Lower leg skin (tissue), 4 donors: ENCODE measurements around the gene ATF6. TPM values are rescaled to one million over a fixed set of nuclear protein-coding genes. Genes with fewer than 3 reads are reported as not detected.

Experiments
- DNase-seq, 2 donors: peaks; one replicate each; pipeline ENCODE4 v3.0.0-alpha.2; 2019; ENCODE audit warnings: low spot score in 2 of 2
- H3K4me3 ChIP-seq: fragments of 200-600 bp; sonication (generic); 2 replicates; pipeline ENCODE4 v1.5.1; 2017; ENCODE audit warnings: mild to moderate bottlenecking, low read depth; ENCODE audit not compliant: poor library complexity, severe bottlenecking
- POLR2A ChIP-seq, 2 donors: fragments of 450-650 bp; IDR thresholded peaks; one replicate each; pipeline ENCODE4 v1.6.1; 2016 to 2017; ENCODE audit warnings: antibody characterized with exemption in 2 of 2, mild to moderate bottlenecking in 1 of 2, moderate library complexity in 1 of 2
- WGBS, 2 donors: methylation state at CpG; one replicate each; pipeline ENCODE4 v1.1.5; 2018; 5-methylcytosine and 5-hydroxymethylcytosine counted together
- intact Hi-C: fragments of 100-400 bp; cut with DNase I; formaldehyde crosslinking; loops from one replicate; pipeline ENCODE4 v1.15.0; 2023; ENCODE audit warnings: low total_unique reads
- total RNA-seq, 4 donors: library from RNA; depleted of rRNA; stranded (reverse); fragments of >200 nt; gene quantifications; one replicate each; pipeline ENCODE4 v1.1.0, GENCODE V29; 2016
- TF ChIP-seq, protein P1 (sequence below), 3 donors: fragments of 450-650 bp; IDR thresholded peaks; one replicate each; pipeline ENCODE4 v1.5.1; 2016; ENCODE audit warnings: antibody characterized with exemption in 3 of 3, mild to moderate bottlenecking in 3 of 3, moderate library complexity in 2 of 3

ATF6 gene
- total RNA-seq, 4 donors from 2014 or later = 28.7 to 33.5 (median 31.2) TPM

DNA sequence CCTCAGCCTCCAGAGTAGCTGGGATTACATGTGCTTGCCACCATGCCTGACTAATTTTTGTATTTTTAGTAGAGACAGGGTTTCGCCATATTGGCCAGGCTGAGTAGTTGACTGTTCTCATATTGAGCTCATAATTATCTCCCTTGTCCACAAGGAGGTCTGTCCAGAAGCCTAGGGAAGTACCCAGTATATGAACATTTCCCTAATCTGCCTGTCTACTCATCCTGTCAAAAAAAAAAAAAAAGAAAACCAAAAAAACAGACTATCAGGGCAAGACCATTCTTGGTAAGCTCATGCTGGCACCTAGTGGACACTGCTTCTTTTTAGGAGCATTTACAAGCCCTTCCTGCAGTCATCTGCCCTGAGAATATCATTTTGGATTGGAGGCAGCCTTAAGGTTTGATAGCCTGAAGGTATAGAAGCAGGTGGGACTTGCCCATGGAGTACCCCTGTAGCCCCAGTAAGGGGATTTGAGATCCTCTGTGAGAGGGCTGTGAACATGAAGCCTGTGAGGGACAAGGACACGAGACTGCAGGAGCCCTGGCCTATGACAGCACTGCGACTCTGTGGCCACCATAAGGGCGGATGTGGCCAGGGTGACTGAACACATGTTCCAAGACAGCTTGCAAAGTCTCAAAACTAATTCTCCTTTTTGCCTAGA lies 27.4 kb upstream of the ATF6 start:
- TF ChIP-seq POLR2A (IDR thresholded peaks at IDR 0.05) = no peak
- TF ChIP-seq, protein P1, sequence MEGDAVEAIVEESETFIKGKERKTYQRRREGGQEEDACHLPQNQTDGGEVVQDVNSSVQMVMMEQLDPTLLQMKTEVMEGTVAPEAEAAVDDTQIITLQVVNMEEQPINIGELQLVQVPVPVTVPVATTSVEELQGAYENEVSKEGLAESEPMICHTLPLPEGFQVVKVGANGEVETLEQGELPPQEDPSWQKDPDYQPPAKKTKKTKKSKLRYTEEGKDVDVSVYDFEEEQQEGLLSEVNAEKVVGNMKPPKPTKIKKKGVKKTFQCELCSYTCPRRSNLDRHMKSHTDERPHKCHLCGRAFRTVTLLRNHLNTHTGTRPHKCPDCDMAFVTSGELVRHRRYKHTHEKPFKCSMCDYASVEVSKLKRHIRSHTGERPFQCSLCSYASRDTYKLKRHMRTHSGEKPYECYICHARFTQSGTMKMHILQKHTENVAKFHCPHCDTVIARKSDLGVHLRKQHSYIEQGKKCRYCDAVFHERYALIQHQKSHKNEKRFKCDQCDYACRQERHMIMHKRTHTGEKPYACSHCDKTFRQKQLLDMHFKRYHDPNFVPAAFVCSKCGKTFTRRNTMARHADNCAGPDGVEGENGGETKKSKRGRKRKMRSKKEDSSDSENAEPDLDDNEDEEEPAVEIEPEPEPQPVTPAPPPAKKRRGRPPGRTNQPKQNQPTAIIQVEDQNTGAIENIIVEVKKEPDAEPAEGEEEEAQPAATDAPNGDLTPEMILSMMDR (IDR thresholded peaks at IDR 0.05) = no peak

DNA sequence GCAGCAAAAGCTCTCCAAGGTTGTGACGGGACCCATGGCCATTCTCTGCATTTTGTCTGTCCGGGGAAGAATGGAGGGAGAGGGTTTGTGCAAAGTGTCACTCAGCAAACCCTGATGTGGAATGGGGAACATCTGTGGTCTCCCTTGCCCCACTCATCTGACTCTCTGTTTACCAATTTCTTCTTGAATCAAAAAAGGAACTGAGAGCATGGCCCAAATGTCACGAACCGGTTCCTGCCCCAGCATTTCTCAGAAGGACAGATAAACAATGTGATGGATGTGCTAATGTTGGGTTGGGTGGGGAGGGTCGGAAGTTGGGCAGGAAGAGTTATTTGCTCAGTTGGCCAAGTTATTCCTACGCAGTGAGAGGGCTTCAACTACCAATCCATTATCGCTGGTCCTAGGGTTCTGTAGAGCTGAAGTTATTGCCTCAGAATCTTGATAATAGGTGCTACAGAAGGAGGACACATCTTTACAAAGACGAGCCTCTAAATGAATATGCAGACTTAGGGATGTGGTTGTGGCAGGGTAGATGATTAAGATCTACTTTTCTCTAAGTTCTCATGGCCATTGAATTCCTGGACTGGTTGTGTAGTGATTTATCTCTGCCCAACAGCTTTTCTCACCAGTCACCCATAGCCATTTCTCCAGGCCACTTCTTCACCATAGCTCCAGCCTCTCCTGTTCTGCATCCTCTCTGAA lies 26.1 kb upstream of the ATF6 start:
- 74 to 77% methylated on average over 8 of the region's 8 CpGs for WGBS, 2 donors
- intact Hi-C loops = no loop called here
- TF ChIP-seq, protein P1 (IDR thresholded peaks at IDR 0.05) = no peak
- no peak for TF ChIP-seq POLR2A (IDR thresholded peaks at IDR 0.05)

More for the DNA sequence above, 27.4 kb upstream of the ATF6 start:
- DNase-seq = no peak
- H3K4me3 ChIP-seq = no peak overlapping the region
- intact Hi-C loops = no loop called here
- 88% methylated on average over 4 of the region's 4 CpGs for WGBS, 2 donors

DNA sequence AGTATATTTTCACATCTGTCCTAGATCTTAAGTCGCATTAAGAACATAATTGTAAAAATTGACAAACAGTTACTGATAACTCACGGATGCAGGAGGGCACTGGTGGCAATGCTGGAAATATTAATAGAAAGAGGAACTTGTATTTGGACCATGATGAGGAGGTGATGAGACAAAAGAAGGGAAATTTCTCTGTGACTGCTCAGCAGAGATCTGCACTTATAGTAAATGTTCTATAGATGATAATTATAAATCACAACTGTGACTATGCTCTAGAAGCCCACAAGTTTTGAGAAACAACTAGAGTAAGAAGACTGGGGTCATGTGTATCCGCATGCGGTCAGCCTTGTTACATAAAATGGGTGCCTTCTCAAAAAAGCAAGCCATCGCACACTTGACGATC lies 25.2 kb upstream of the ATF6 start:
- WGBS, 2 donors = 79 to 88% methylated on average over 6 of the region's 6 CpGs
- TF ChIP-seq POLR2A (IDR thresholded peaks at IDR 0.05) = no peak
- DNase-seq = no peak
- no peak overlapping the region for H3K4me3 ChIP-seq
- intact Hi-C loops = no loop called here

More for the DNA sequence above, 26.1 kb upstream of the ATF6 start:
- H3K4me3 ChIP-seq = no peak overlapping the region
- DNase-seq = peak in 1 of 2 donors; percentile 44

DNA sequence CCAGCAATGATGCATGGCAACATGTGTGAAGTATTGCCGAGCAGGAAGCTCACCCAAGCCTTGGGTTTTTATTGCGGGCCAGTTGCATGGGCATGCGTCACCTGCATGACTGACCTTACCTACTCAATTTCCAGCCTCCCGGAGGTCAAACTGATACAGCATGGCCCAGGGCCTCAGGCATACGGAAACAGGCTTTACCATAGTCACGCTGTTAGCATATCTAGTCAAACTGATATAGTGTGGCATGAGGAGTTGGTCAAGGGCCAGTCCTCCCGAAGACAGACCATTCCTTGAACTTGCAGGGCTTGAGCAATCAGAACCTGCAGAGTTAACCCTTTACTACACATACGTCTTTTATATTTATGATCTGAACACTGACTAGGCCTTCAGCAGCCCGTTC lies 22.9 kb upstream of the ATF6 start:
- no peak for DNase-seq
- 80 to 81% methylated on average over 9 of the region's 9 CpGs for WGBS, 2 donors
- H3K4me3 ChIP-seq = no peak overlapping the region
- no peak for TF ChIP-seq POLR2A (IDR thresholded peaks at IDR 0.05)
- intact Hi-C loops = no loop called here

DNA sequence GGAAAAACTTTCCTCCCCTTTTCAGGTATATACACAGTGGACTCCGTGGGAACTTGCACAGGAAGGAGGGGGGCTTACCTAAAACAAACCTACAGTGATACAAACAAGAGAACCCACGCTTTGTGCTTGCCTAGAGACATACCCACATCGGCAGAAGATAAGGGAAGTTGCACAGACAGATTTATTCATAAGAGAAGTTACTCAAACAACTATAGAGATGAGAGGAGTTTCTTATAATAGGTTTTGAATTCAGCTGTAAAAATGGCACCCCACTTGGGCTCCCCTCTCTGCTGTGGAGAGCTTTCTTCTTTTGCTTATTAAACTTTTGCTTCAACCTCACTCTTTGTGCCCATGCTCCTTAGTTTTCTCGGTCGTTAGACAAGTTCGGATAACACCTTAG lies 18.3 kb upstream of the ATF6 start:
- no peak overlapping the region for H3K4me3 ChIP-seq
- no peak for DNase-seq
- 62 to 63% methylated on average over 6 of the region's 6 CpGs for WGBS, 2 donors
- intact Hi-C loops = no loop called here
- TF ChIP-seq, protein P1 (IDR thresholded peaks at IDR 0.05) = no peak
- TF ChIP-seq POLR2A (IDR thresholded peaks at IDR 0.05) = no peak

DNA sequence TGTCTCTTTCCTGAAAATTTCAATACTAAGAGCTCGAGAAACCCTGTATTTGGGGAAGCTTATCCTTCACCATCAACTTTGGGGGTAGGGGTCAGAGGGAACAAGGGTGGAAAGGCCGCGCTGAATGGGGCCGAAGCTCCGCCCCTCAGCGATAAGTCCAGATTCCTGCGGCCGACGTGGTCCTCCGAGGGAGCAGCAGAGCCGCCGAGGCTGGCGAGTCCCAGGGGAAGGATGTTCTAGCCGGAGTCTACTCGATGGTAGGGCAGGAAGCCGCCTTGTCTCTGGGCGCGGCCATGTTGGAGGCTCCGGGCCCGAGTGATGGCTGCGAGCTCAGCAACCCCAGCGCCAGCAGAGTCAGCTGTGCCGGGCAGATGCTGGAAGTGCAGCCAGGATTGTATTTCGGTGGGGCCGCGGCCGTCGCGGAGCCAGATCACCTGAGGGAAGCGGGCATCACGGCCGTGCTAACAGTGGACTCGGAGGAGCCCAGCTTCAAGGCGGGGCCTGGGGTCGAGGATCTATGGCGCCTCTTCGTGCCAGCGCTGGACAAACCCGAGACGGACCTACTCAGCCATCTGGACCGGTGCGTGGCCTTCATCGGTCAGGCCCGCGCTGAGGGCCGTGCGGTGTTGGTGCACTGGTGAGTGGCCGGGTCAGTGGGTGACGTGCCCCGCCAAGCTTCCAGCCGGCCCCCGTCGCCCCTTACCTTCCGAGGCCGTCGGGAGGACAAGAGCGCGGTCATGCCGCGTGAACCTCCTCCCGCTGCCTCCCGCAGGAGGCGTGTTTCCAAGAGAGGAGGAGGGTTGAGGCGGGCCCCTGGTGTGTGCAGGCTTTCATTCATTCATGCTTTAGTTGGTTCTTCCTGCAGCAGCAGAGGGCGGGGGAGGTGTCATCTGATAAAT lies 16.4 kb upstream of the ATF6 start, which contains the start of gene DUSP12:
Gene DUSP12, plus strand, starts transcription at position 278 of the 899 bp plus-strand sequence. Its CDS starts 16 bp downstream, at position 294.
- intact Hi-C loops = no loop called here
- peak within 1 kb of the TSS; percentile 84 for H3K4me3 ChIP-seq
- WGBS, 2 donors = 1 to 2% methylated on average over 26 to 50 of the region's 65 CpGs
- TF ChIP-seq POLR2A (IDR thresholded peaks at IDR 0.05) = no peak
- TF ChIP-seq, protein P1 (IDR thresholded peaks at IDR 0.05) = no peak
- DNase-seq = peak; percentile 87 to 98
